MG63 (cell line): ENCODE results near the gene IGDCC3. TPM values are rescaled to one million over a fixed set of nuclear protein-coding genes. Genes with fewer than 3 reads are reported as not detected.

Experiments
- DNase-seq: peaks from one replicate; pipeline ENCODE4 v3.0.0-alpha.2; 2020
- H3K27me3 ChIP-seq: fragments of 250-450 bp; sonication (Bioruptor Pico); 2 replicates; pipeline ENCODE4 v1.5.1; 2020; ENCODE audit warnings: mild to moderate bottlenecking, moderate library complexity
- H3K36me3 ChIP-seq: fragments of 250-450 bp; sonication (Bioruptor Pico); 2 replicates; pipeline ENCODE4 v1.5.1; 2020; ENCODE audit warnings: mild to moderate bottlenecking, moderate library complexity
- H3K4me3 ChIP-seq: fragments of 250-450 bp; sonication (Bioruptor Pico); 2 replicates; pipeline ENCODE4 v1.5.1; 2020; ENCODE audit warnings: mild to moderate bottlenecking, moderate library complexity
- H3K9me3 ChIP-seq: fragments of 250-450 bp; sonication (Bioruptor Pico); 2 replicates; pipeline ENCODE4 v1.5.1; 2020; ENCODE audit warnings: mild to moderate bottlenecking, moderate library complexity
- total RNA-seq: library from RNA; depleted of rRNA; stranded (reverse); fragments of >200 nt; shearing (Covaris generic); gene quantifications from 2 replicates; pipeline ENCODE4 v1.2.3, GENCODE V29; 2014; ENCODE audit warnings: low replicate concordance; rRNA removed

Gene IGDCC3
- not detected in 2 replicates for total RNA-seq

DNA sequence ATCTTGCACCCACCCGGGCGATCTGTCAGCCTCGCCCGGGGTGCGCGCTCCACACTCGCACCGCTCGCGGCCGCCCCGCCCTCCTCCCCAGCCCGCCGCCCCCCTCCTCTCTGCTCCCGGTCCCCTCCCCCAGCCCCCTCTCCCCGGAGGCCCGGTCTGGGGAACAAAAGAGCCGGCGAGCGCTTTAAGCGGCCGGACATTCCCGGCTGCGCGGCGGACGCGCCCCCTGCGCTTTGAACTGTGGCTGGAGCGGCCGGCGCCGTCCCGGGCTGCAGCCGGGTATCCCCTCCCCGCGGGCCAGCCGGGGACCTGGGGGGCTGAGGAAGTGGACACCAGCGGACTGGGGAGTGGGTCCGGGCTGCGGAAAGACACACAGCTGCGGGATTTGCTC is at the start of gene IGDCC3:
TSS of gene IGDCC3 (minus strand) at position 27 of the 391 bp plus-strand sequence. CDS start 214 bp downstream, outside the sequence.
- H3K9me3 ChIP-seq: no peaks in the 10 kb centered on the region
- H3K27me3 ChIP-seq: peaks cover 48% of the 10 kb centered on the region
- peak within 1 kb of the TSS; percentile 46 for H3K4me3 ChIP-seq
- DNase-seq: peak; percentile 19
- H3K36me3 ChIP-seq: no peaks in the 10 kb centered on the region

DNA sequence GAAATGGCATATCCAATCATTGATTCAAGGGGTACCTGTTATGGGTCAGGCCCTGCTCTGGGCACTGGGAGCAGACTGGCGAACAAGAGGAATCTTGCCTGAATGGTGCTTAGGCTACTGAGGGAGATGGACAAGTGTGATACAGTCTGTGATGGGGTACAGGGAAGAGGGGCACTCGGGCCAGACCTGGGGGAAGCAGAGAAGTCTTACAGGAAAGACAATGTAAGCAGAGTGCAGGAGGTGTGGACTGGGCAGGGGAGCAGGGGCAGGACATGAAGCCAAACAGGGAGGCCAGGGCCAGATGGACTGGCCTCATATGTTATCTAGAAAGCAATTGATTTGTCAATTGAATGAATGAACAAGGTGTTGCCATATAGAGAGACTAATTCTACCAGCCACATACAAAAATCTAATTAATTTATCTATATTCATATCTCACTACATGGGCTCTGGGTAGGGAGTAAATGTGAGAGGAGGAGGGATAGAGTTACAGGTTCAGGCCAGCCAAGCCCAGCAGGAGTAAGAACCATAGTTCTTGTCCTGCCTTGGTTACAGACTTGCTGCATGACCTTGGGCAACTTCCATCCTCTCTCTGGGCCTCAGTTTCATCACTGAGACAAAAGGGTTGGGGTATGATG is 48.5 kb upstream of the IGDCC3 start:
- Histone ChIP-seq H3K4me3 (no peak overlapping the region), H3K36me3 (no peaks in the 10 kb centered on the region), H3K27me3 (no peaks in the 10 kb centered on the region; the same call in 1 of the 2 replicates), H3K9me3 (no peaks in the 10 kb centered on the region)
- DNase-seq: no peak

DNA sequence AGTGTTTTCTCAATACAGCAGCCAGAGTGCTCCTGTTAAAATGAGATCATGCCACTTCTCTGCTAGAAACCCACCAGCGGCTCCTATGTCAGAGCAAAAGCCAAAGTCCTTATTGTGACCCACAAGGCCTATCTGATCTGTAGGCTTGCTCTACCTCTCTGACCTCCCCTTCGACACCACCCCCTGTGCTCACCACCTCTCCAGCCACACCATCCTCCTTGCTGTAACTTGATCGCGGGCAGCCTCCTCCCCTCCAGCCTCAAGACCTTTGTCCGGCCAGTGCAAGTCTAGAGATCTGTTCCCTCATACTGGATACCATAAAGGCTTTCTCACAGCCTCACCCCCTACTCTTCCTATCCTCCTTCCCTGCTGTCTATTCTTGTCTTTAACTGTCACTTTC is 46.9 kb upstream of the IGDCC3 start:
- Histone ChIP-seq H3K9me3 (no peaks in the 10 kb centered on the region), H3K36me3 (no peaks in the 10 kb centered on the region), H3K27me3 (no peaks in the 10 kb centered on the region; the same call in 1 of the 2 replicates), H3K4me3 (no peak overlapping the region)
- no peak for DNase-seq

DNA sequence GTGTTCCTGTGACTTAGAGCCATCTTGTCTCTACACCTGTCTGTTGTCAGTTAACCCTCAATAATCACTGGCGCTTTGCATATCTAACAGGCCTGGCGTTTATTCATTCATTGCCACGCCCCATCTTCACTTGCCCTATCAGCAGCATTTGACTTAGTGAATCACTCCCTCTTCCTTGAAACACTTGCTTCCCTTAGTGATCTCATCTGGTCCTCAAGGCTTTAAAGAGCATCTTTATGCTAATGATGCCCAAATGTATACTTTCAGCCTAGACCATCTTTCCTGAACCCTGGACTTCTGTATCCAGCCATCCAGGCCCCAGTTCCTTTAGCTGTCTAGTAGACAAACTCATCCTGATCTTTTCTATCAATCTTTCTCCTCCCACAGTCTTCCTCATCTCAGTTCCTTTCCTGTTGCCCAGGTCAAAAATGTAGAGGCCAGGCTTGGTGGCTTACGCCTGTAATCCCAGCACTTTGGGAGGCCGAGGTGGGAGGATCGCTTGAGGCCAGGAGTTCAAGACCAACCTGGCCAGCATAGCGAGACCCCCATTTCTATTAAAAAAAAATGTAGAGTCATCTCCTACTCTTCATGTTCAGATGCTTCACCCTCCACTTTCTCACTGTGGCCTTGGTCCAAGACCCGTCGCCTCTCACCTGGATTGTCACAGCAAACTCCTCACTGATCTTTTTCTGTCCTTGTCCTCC is 46.3 kb upstream of the IGDCC3 start:
- no peak for DNase-seq
- H3K27me3 ChIP-seq: no peaks in the 10 kb centered on the region; the same call in 1 of the 2 replicates
- no peak overlapping the region for H3K4me3 ChIP-seq
- H3K36me3 ChIP-seq: no peaks in the 10 kb centered on the region
- no peaks in the 10 kb centered on the region for H3K9me3 ChIP-seq

DNA sequence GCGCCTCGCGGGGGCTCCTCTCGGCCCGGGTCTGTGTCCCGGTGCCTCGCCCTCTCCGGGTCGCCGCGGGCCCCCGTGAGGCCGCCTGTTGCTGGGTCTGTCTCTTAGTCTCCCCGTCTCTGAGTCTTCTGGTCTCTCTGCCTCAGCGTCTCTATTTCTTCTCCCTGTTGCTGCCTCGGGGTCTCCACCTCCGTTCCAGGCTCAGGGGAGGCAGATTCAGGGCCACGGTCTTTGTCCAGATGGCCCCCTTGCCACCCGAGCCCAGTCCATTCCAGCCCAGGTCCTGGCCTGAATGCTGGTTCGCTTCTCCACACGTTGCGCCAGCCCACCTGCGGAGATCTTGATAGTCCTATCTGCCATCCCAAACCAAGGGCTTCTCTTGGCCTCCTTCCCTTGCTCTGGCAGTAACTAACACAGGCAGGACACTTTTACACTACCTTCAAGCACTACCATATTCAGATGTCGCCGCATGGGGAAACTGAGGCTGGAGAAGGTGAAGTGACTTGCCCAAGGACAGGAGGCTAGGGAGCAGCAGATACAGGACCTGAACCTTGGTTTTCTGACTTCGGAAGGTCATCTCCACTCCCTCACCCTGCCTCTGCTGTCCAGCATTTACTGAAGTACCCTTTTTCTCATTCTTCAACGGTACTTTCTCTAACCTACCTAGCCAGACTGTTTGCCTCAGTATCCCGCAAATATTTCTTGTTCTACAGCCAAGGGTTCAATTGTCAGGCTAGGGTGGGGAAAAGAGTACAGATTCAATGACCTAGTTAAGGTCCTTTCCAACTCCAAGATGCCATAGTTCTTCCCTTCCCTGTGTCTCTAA is 45.6 kb upstream of the IGDCC3 start:
- no peak for DNase-seq
- H3K36me3 ChIP-seq: no peaks in the 10 kb centered on the region
- no peak overlapping the region for H3K4me3 ChIP-seq
- H3K27me3 ChIP-seq: no peaks in the 10 kb centered on the region; the same call in 1 of the 2 replicates
- no peaks in the 10 kb centered on the region for H3K9me3 ChIP-seq

DNA sequence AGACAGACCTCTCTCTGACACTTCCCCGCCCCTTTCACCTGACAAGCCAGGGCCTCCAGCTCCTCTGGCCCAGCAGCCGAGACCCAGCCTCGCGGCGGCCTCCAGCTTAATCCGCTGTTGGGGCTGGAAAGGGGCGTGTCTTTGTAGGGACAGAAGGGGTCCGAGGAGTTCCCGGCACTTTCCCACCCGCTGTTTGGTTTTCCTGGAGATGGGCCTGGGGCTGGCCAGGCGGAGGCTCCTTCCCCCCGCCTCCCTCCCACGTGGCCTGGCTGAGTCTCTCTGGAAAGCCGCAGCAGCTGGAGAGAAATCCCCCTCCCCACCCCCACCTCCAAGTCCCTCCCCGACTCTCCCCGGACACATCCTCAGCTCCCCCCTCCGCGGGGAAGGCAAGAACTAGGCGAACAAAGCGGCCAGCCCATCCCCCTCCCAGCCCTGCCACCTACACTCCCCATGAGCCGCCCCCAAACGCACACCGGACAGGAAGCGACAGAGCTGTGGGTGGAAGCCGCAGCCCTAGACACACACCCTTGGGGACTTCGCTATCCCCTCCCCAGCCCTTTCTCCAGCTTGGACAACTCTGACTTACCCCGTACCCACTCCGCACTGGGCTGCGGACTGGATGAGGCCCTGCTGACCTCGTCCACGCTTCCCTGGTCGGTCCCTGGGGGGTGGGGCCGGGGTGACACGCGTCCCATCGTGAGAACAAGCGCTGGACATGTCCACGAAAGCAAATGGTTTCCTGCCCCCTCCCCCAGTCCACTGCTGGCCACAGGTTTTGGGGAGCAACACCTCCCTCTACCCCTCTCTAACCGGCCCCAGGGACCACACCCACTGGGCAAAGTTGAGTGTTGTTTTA is 43.8 kb upstream of the IGDCC3 start:
- Histone ChIP-seq H3K4me3 (peak overlapping the region; percentile 56), H3K9me3 (no peaks in the 10 kb centered on the region), H3K36me3 (no peaks in the 10 kb centered on the region), H3K27me3 (no peaks in the 10 kb centered on the region; the same call in 1 of the 2 replicates)
- DNase-seq: peak; percentile 66

DNA sequence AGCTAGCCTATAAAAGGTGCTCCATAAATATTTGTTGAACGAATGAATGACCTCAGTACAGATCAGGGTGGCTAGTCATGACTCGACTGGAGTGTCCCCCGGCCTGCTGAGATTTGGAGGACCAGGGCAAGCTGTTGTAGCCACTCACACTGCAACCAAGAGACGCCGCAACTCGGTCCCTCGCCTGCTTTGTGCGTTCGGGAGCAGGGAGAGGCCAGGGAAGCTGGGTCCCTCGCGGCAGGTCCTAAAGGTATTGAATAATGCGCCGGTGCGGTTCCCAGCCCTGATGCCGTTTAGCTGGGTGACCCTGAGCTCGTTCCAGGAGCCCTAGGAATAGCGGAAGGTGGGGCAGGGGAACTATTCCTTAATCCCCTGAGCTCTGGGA is 43.2 kb upstream of the IGDCC3 start:
- Histone ChIP-seq H3K9me3 (no peaks in the 10 kb centered on the region), H3K4me3 (peak overlapping the region; percentile 56), H3K36me3 (no peaks in the 10 kb centered on the region), H3K27me3 (no peaks in the 10 kb centered on the region; the same call in 1 of the 2 replicates)
- no peak for DNase-seq

DNA sequence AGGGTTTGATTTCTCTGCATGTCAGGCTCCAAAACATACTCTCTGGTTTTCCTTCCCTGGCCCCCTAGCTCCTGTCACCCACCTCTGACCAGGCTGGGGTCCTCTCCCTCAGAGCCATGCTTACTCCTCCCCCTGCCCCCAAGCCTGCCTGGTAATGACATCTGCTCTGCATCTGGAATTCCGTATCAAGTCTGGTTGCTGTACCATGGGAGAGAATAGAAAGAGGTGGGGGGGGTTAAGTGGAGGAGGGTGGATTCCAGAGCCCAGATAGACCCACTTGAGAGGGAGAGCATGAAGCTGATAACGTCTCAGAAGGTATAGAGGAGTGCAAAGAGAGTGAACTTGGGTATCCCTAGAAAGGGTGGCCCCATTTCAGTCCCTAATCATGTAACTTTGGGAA is 40.8 kb upstream of the IGDCC3 start:
- Histone ChIP-seq H3K9me3 (no peaks in the 10 kb centered on the region), H3K27me3 (no peaks in the 10 kb centered on the region; the same call in 1 of the 2 replicates), H3K4me3 (no peak overlapping the region), H3K36me3 (no peaks in the 10 kb centered on the region)
- no peak for DNase-seq

DNA sequence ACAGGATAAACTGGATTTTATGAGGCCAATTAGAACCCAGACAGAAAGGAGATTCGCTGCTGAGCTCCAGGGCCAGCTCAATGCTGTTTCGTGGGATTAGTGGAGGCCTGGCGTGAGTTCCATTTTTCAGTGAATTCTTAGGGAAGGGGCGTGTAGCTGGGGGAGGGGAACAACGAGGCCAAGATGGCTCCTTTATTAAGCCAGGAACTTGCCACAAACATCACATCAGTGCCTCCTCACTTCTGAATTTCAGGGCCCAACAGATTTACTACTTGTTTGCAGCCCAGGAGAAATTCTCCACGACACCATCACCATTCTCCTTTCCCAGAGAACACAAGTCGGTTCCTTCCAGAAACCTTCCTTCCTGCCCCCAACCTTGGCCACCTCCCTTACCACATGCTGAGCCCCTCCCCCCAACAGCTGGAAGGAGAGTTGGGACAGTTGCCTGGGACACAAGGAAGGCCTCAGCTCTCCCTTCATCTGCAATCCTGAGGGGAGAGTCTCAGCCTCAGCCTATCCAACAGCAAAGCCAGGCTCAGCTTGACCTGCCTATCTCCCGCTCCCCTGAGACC is 39.1 kb upstream of the IGDCC3 start:
- peak; percentile 15 for DNase-seq
- Histone ChIP-seq H3K27me3 (no peaks in the 10 kb centered on the region), H3K36me3 (no peaks in the 10 kb centered on the region), H3K4me3 (no peak overlapping the region), H3K9me3 (no peaks in the 10 kb centered on the region)

DNA sequence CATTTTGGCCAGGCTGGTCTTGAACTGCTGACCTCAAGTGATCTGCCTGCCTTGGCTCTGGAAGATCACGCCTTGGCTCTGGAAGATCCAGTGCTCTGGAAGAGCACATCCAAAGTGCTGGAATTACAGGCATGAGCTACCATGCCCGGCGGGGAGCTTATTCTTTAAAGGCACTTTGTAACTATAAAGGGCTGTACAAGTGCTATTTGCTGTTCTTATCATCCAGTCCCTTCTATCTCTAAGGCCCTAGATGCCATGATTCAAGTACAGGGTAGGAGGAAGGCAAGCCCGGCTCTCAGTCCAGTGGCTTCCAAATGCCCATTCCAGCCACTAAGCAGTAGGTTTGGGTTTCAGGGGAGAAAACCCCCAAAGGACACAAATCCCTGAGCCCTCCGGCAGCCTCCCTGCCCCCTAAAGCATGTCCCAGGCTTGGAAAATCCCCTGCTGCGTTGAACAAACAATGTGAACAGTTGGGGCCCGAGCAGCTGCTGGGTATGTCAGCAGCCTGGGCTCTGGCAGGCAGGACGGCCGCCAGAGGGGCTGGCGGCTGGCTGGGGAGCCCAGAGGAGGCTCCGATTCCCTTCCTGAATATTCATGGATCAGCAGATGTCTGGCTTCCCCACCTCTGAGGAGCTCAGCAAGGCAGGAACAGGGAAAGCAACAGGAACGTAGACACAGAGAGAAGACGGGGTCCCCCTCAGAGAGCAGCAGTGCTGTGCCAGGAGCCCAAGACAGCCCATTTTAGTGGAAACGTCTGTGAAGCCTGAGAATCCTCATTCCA is 37.2 kb upstream of the IGDCC3 start:
- H3K27me3 ChIP-seq: no peaks in the 10 kb centered on the region
- H3K9me3 ChIP-seq: no peaks in the 10 kb centered on the region
- no peak overlapping the region for H3K4me3 ChIP-seq
- DNase-seq: peak; percentile 73
- no peaks in the 10 kb centered on the region for H3K36me3 ChIP-seq

DNA sequence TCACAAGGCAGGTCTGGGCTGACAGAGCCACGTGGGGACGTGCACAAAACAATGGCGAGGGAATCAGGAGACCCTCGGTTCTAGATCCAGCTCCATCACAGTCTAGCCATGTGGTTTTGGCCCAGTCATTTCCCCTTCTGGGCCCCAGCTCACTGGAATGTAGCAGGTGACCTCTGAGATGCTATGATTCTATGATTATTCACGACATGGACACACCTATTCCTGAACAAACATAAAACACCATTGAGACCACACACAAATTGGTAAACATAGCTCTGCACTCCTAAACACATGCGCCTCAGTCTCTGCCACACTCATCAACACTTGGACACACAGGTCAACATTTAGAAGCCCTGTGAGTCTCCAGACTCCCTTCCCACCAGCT is 36.0 kb upstream of the IGDCC3 start:
- H3K27me3 ChIP-seq: no peaks in the 10 kb centered on the region
- H3K4me3 ChIP-seq: no peak overlapping the region
- DNase-seq: no peak
- H3K36me3 ChIP-seq: no peaks in the 10 kb centered on the region
- H3K9me3 ChIP-seq: no peaks in the 10 kb centered on the region

DNA sequence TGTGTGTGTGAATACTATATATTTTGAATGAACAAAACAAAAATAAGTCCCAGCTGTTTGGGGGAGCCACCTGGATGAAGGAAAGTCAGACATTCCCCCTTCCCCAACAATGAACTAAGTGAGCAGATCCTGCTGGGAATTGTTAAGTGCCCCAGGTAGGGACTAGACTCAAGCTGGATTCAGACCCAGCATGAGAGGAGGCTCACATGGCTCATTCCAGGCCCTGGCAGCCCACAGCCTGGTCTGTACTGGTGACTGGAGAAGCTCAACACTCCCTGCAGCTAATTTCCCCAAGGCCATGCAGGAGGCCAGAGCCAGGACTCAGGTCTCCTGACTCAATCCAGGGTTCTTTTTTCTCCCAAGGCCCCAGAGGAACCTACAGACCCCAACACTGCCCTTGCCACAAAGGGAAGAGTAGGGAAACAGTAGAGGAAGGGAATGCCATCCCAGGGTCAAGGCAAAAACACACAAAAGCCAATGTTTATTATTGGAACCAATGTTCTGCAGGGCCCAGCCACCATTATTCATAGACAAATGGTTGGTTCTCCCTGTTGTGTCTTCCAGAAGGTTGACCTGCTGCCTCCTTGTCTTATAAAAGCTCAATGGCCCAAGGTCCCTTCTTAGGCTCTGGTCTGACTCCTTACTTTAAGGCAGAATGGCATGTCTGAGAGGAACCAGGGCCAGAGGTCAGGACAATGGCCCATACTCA is 35.4 kb upstream of the IGDCC3 start:
- no peak overlapping the region for H3K4me3 ChIP-seq
- H3K36me3 ChIP-seq: no peaks in the 10 kb centered on the region
- no peak for DNase-seq
- no peaks in the 10 kb centered on the region for H3K27me3 ChIP-seq
- H3K9me3 ChIP-seq: no peaks in the 10 kb centered on the region

DNA sequence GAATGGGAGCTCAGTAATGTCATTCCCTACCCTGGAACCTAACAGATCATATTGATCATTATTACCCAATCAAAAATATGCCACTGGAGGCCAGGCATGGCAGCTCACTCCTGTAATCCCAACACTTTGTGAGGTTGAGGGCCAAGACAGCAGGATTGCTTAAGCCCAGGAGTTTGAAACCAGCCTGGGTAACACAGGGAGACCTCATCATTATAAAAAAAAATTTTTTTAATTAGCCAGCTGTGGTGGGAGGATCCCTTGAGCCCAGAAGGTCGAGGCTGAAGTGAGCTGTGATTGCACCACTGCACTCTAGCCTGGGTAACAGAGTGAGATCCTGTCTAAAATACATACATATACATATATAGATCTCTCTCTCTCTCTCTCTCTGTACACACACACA is 34.8 kb upstream of the IGDCC3 start:
- H3K27me3 ChIP-seq: no peaks in the 10 kb centered on the region
- H3K9me3 ChIP-seq: no peaks in the 10 kb centered on the region
- no peak overlapping the region for H3K4me3 ChIP-seq
- H3K36me3 ChIP-seq: no peaks in the 10 kb centered on the region
- DNase-seq: no peak

DNA sequence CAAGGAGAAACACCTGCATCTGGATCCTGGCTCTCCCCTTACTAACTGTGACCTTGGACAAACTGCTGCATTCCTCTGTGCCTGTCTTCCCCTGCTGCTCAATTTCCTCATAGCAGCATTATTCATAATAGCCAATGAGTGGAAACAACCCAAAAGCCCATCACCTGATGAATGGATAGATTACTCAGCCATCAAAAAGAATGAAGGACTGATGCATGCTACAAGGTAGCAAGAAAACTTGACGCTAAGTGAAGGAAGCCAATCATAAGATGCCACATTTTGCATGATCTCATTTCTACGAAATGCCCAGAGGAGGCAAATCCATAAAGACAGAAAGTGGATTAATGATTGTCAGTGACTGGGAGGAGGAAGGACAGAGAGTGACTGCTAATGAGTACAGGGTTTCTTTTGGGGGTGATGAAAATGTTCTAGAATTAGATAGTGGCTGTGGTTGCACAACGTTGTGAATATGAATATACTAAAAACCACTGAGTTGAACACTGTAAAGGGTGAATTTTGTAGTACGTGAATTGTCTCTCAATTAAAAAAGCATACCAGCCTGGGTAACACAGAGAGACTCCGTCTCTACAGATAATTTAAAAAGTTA is 33.8 kb upstream of the IGDCC3 start:
- no peak for DNase-seq
- Histone ChIP-seq H3K4me3 (no peak overlapping the region), H3K27me3 (no peaks in the 10 kb centered on the region), H3K36me3 (no peaks in the 10 kb centered on the region), H3K9me3 (no peaks in the 10 kb centered on the region)

DNA sequence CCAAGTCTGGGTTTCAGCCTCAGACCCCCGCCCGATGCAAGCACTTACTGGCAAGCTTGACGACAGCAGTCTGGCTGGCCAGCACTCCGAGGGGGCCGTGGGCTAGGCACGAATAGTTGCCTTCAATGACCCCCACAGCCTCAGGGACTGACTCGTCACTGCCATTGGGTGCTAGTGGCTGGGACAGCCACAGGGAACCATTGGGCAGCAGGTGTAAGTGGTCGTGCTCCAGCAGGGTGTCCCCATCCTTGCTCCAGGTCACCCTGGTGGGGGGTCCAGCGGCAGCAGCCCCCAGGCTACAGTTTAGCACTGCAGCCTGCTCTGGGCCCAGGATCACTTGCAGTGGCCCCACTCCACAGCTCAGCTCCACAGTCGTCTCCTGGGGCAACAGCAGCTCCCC is 33.2 kb upstream of the IGDCC3 start:
- H3K36me3 ChIP-seq: no peaks in the 10 kb centered on the region
- H3K4me3 ChIP-seq: no peak overlapping the region
- no peaks in the 10 kb centered on the region for H3K27me3 ChIP-seq
- DNase-seq: no peak
- H3K9me3 ChIP-seq: no peaks in the 10 kb centered on the region
